Posterior cingulate gyrus (tissue), 11 donors: Measurements from ENCODE around the gene FAM149B1.

Experiments
- DNase-seq, 10 donors: peaks; one replicate each; pipeline versions ENCODE4 v3.0.0 to v3.0.0-alpha.2; 2020 to 2021; ENCODE audit warnings: mixed read lengths in 3 of 10
- intact Hi-C: fragments of 100-400 bp; cut with DNase I; formaldehyde crosslinking; loops from one replicate; pipeline ENCODE4 v1.15.1; 2023

FAM149B1 gene

DNA sequence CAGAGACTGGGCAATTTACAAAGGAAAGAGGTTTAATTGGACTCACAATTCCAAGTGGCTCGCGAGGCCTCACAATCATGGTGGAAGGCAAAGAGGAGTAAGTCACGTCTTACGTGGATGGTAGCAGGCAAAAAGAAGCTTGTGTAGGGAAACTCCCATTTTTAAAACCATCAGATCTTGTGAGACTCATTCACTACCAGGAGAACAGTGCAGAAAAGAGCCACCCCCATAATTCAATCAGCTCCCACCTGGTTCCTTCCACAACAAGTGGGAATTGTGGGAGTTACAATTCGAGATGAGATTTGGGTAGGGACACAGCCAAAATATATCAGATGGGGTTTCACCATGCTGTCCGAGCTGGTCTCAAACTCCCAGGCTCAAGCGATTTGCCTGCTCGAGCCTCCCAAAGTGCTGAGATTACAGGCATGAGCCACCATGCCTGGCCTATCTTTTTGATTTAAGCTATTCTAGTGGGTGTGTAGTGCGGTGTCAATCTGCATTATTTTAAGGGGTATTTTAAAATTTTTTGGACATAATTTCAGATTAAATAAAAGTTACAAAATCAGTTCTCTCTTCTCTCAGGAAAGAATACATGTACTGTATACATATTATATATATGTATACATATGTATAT lies 93.6 kb downstream of the FAM149B1 start:
- intact Hi-C loops: loop anchor here (5.0 to 10.0 kb wide), 2 partner anchors 93 to 381 kb away; partner anchors contain the start of genes CFAP70 and MYOZ1
- no peak for DNase-seq

DNA sequence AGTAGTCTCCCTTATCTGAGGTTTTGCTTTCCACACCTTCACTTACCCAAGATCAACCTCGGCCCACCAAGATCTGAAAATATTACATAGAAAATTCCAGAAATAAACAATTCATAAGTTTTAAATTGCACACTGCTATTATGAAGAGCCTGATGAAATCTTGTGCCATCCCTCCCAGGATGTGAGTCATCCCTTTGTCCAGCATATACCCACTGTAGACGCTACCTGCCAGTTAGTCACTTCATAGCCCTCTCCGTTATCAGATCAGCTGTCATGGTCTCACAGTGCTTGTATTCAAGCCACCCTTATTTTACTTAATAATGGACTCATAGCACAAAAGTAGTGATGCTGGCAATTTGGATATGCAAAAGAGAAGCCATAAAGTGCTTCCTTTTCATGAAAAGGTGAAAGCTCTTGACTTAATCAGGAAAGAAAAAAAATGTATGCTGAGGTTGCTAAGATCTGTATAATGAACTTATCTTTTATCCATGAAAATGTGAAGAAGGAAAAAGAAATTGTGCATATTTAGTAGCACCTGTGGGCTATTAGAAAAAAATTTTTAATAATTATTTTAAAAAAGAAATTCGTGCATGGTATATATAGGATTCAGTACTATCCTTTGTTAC lies 94.3 kb downstream of the FAM149B1 start:
- intact Hi-C loops: loop anchor here (5.0 to 10.0 kb wide), 2 partner anchors 93 to 380 kb away; partner anchors contain the start of genes CFAP70 and MYOZ1
- no peak for DNase-seq

DNA sequence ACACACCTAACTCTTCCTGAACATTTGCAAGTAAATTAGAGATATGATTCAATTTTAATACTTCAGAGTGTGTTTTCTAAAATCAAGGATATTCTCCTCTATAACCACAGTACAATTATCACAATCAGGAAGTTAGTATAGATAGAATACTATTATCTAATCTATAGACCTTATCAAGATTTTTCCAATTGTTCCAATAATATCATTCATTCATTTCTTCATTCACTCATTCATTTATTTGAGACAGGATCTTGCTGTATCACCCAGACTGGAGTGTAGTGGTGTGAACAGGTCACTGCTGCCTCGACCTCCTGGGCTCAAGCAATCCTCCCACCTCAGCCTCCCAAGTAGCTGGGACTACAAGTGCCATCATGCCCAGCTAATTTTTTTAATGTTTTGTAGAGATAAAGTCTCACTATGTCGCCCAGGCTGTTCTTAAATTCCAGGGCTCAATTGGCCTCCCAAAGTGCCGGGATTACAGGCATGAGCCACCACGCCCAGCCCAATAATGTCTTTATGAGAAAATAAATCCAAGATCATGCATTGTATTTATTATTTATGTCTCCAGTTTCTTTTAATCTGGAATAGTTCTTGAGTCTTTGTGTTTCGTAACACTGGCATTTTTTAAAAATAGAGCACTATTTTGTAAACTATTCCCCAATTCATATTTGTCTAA lies 95.1 kb downstream of the FAM149B1 start:
- DNase-seq: no peak

DNA sequence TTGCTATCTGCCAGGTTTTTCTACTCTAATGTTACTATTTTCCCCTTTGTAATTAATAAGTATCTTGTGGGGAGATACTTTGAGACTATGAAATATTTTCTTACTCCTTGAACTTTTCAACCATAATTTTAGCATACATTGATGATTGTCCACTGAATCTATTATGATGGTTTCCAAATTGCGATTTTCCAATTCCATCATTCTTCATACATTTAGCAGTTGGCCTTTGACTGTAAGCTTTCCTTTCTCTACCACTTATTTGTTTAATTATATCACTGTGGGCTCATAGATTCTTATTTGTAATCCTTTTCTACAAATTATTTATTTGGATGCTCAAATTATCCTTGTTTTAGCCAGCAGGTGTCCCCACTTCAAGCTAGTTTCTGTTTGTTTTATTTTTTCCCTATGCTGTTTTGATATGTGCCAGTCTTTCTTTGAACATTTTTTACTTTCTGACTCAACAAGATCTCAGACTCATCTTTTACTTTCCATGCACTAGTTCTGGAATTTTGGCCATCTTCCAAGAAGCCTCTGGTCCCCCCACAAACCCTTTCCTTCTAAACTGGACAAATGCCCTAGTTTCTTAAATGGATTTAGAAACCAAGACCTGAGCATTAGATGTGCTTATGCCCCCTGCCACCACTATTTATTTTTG lies 95.9 kb downstream of the FAM149B1 start:
- intact Hi-C loops: loop anchor here (5.0 to 10.0 kb wide), 2 partner anchors 91 to 378 kb away; partner anchors contain the start of genes CFAP70 and MYOZ1
- no peak for DNase-seq

More for the DNA sequence above, 95.1 kb downstream of the FAM149B1 start:
- intact Hi-C loops: loop anchor here (5.0 to 10.0 kb wide), 2 partner anchors 92 to 379 kb away; partner anchors contain the start of genes CFAP70 and MYOZ1

DNA sequence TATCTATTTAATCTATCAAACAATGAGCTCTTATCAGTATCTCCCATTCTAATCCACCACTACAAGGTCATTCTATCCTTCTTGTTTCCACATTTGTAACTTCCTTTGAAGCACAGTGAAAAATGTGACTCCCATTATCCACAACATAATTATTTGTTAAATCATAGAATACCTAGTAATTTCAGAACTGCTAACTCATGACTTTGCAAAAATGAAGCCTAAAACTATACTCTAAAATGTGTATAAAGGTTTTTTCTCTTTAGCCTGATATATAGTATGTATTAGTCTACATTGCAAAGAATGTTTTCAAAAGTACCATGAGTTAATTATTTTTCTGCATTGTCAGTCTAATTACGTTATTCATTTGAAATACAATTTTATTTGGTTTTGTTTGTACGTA lies 96.5 kb downstream of the FAM149B1 start:
- DNase-seq: no peak
- intact Hi-C loops: loop anchor here (5.0 to 10.0 kb wide), 2 partner anchors 90 to 378 kb away; partner anchors contain the start of genes CFAP70 and MYOZ1

DNA sequence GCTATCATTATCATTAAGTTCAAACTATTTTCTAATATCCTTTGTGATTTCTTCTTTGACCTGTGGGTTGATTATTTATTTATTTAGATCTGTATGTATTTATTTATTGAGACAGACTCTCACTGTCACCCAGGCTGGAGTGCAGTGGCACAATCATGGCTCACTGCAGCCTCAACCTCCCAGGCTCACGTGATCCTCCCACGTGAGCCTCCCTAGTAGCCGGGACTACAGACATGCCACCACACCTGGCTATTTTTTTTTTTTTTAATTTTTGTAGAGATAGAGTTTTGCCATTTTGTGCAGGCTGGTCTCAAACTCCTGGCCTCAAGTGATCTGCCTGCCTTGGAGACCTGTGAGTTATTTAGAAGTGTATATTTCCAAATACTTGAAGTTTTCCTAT lies 113.2 kb downstream of the FAM149B1 start:
- intact Hi-C loops: no loop called here
- DNase-seq: no peak

DNA sequence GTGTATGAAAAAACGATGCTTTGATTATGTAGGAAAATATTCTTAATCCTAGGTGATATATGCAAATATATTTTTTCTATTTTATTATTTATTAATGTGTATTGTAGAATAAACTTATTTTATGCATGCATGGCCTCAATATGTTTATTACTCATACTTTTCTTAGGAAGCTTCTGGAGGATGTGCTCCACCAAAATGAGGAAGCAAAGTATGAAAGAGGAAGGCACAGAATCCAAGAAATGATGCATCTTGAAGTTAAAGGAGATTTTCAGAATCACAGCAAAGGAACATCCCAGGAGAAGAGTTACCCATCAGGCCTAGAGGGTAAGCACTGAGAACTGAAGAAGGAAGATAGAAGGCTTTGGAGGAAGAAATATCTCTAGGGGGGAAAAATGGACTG lies 119.5 kb downstream of the FAM149B1 start:
- intact Hi-C loops: no loop called here

DNA sequence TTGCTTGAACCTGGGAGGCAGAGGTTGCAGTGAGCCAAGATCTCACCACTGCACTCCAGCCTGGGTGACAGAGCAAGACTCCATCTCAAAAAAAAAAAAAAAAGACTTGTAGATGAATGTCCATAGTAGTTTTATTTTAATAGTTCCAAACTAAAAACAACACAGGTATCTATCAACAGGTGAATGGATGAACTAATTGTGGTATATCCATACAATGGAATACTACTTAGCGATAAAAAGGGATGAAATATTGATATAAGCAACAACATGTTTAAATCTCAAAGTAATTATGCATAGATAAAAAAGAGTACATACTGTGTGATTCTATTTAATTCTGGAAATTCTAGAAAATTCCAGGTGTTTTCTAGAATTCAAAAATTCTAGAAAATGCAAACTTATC lies 122.0 kb downstream of the FAM149B1 start:
- DNase-seq: no peak
- intact Hi-C loops: no loop called here

More for the DNA sequence above, 119.5 kb downstream of the FAM149B1 start:
- no peak for DNase-seq

DNA sequence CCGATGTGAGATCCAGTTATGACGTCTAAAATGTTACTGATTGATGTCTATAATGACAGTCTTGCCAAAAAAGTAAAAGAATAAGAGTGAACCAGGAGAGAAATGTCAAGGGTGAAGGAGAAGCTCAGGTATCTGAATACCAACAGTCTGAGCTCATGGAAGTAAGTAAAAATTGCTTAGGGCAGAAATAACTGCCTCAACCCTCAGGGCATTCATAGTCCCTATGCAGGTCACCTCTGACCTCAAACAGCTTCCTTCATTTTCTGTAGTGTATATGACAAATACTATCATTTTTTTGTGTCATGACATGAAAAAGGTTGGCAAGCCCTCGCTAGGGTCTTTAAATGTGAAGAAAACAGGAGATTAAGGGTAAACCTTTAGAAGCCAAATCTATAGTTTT lies 125.5 kb downstream of the FAM149B1 start:
- DNase-seq: no peak
- intact Hi-C loops: no loop called here
